Endothelial cell of umbilical vein (primary cell): ENCODE data around the gene SYNPO2. TPM values are rescaled to one million over a fixed set of nuclear protein-coding genes. Genes with fewer than 3 reads are reported as not detected.

Experiments
- BruUV-seq: library from RNA; stranded (reverse); fragments of 400-500 nt; replicated peaks from 2 replicates; lab custom pipeline; 2021; lab: Mats Ljungman, UMichigan
- CTCF ChIA-PET: fragments of 300-600, 350-600 bp; sonication (Branson Sonifier 250); formaldehyde crosslinking; loops from one replicate; lab custom pipeline; 2021; ENCODE audit warnings: antibody characterized with exemption, inconsistent platforms; lab: Charles Lee
- POLR2A ChIA-PET: fragments of 300-600, 350-600 bp; sonication (Branson Sonifier 250); formaldehyde crosslinking; loops from one replicate; lab custom pipeline; 2021; ENCODE audit warnings: antibody characterized with exemption, inconsistent platforms; lab: Charles Lee
- DNase-seq: peaks from one replicate; pipeline ENCODE4 v3.0.0-alpha.2; 2011; ENCODE audit warnings: low read depth, low spot score
- FAIRE-seq: peaks from 2 replicates; lab custom pipeline; 2011; peaks lifted over from hg19 to GRCh38; lab: Jason Lieb, UNC
- H2AFZ ChIP-seq: 2 replicates; pipeline ENCODE4 v1.6.0; 2012; ENCODE audit warnings: low read depth, low read length, control low read depth, inconsistent platforms
- H3K27ac ChIP-seq: 2 replicates; pipeline ENCODE4 v1.5.1; 2011; ENCODE audit warnings: low read depth, mild to moderate bottlenecking, control low read depth, low read length, moderate library complexity; ENCODE audit not compliant: insufficient read depth
- H3K27me3 ChIP-seq, 2 experiments: 2 replicates each; pipeline versions ENCODE4 v1.6.0 to v1.6.1; 2011; ENCODE audit warnings: low read length in 2 of 2, mixed read lengths in 1 of 2; ENCODE audit not compliant: control insufficient read depth in 2 of 2, insufficient read depth in 2 of 2
- H3K36me3 ChIP-seq, 2 experiments: 2 replicates in 1 of 2; 3 replicates in 1 of 2; pipeline ENCODE4 v1.5.1; 2011; ENCODE audit warnings: low read length in 2 of 2, mild to moderate bottlenecking in 1 of 2, moderate library complexity in 1 of 2; ENCODE audit not compliant: control insufficient read depth in 2 of 2, insufficient read depth in 2 of 2; ENCODE audit errors: extremely low read depth in 1 of 2
- H3K4me1 ChIP-seq: 3 replicates; pipeline ENCODE4 v1.5.1; 2011; ENCODE audit warnings: mild to moderate bottlenecking, low read length; ENCODE audit not compliant: control insufficient read depth, insufficient read depth; ENCODE audit errors: extremely low read depth
- H3K4me2 ChIP-seq: 2 replicates; pipeline ENCODE4 v1.6.1; 2011; ENCODE audit warnings: low read length, control low read depth, mixed read lengths; ENCODE audit not compliant: insufficient read depth
- H3K4me3 ChIP-seq, 3 experiments: fragments of 200-600 bp in 1 of 3; sonication (generic), shearing (Covaris generic) in 1 of 3; replicated peaks in 1 of 3; 2 replicates each; pipeline ENCODE4 v1.5.1; 2011 to 2016; ENCODE audit warnings: control low read depth in 3 of 3, low read length in 3 of 3, mild to moderate bottlenecking in 2 of 3, inconsistent platforms in 1 of 3, low read depth in 1 of 3, moderate library complexity in 1 of 3; ENCODE audit not compliant: insufficient read depth in 1 of 3
- H3K79me2 ChIP-seq: 2 replicates; pipeline ENCODE4 v1.6.0; 2012; ENCODE audit warnings: low read length, inconsistent platforms; ENCODE audit not compliant: control insufficient read depth, insufficient read depth
- H3K9ac ChIP-seq: replicated peaks from 2 replicates; pipeline ENCODE3; 2011; ENCODE audit warnings: low read length, control low read depth; ENCODE audit not compliant: insufficient read depth; ENCODE audit errors: extremely low read depth
- H3K9me1 ChIP-seq: replicated peaks from 3 replicates; pipeline ENCODE4 v1.6.0; 2011; ENCODE audit warnings: mild to moderate bottlenecking, low read length; ENCODE audit not compliant: control insufficient read depth, insufficient read depth; ENCODE audit errors: extremely low read depth
- H3K9me3 ChIP-seq: replicated peaks from 2 replicates; pipeline ENCODE4 v1.5.1; 2012; ENCODE audit warnings: low read length, inconsistent platforms; ENCODE audit not compliant: control insufficient read depth, insufficient read depth
- H4K20me1 ChIP-seq: replicated peaks from 2 replicates; pipeline ENCODE3; 2011; ENCODE audit warnings: mild to moderate bottlenecking, low read length; ENCODE audit not compliant: control insufficient read depth, insufficient read depth; ENCODE audit errors: extremely low read depth
- EZH2 ChIP-seq: IDR thresholded peaks from 2 replicates; pipeline ENCODE4 v1.6.1; 2012; ENCODE audit warnings: borderline replicate concordance, low read depth, mild to moderate bottlenecking, moderate library complexity, low read length, inconsistent platforms; ENCODE audit not compliant: severe bottlenecking
- FOS ChIP-seq: IDR thresholded peaks from 2 replicates; pipeline ENCODE4 v1.6.1; 2011; ENCODE audit warnings: mild to moderate bottlenecking, low read length, moderate library complexity, borderline replicate concordance; ENCODE audit not compliant: insufficient read depth
- GATA2 ChIP-seq: IDR thresholded peaks from 2 replicates; pipeline ENCODE4 v1.7.0; 2011; ENCODE audit warnings: low read depth, mild to moderate bottlenecking, moderate library complexity, mixed read lengths, low read length; ENCODE audit not compliant: insufficient read length, insufficient read depth
- JUN ChIP-seq: IDR thresholded peaks from 2 replicates; pipeline ENCODE4 v1.6.1; 2011; ENCODE audit warnings: borderline replicate concordance, low read depth; ENCODE audit not compliant: insufficient read length, insufficient read depth
- MYC ChIP-seq: IDR thresholded peaks from one replicate; pipeline ENCODE4 v1.6.1; 2011; ENCODE audit warnings: mild to moderate bottlenecking, low read depth, low read length
- POLR2A ChIP-seq: IDR thresholded peaks from 2 replicates; pipeline ENCODE4 v1.6.1; 2012; ENCODE audit warnings: low read depth, mild to moderate bottlenecking, control low read depth, low read length
- POLR2AphosphoS5 ChIP-seq: IDR thresholded peaks from 2 replicates; pipeline ENCODE4 v1.6.1; 2012; ENCODE audit warnings: low read depth, mild to moderate bottlenecking, control low read depth, low read length, moderate library complexity; ENCODE audit not compliant: insufficient read depth
- dilution Hi-C: fragments of 300-500 bp; cut with MboI; formaldehyde crosslinking; loops from one replicate; pipeline ENCODE4 v1.15.0; 2019; ENCODE audit warnings: low sequenced_read_pairs; ENCODE audit not compliant: extremely low pct_ligation_motif_present
- intact Hi-C: fragments of 100-400 bp; cut with micrococcal nuclease; formaldehyde crosslinking; loops from one replicate; pipeline ENCODE4 v1.10.0; 2022
- polyA plus RNA-seq, 4 experiments: library from polyadenylated mRNA; depleted of rRNA in 3 of 4; stranded (reverse) in 3 of 4; unstranded in 1 of 4; fragments of >200 nt; gene quantifications; 2 replicates each; pipeline versions ENCODE4 v1.2.1 to v1.2.3, GENCODE V29; 2011 to 2012; ENCODE audit warnings: missing spikeins in 1 of 4
- total RNA-seq: library from RNA; stranded (reverse); gene quantifications from 2 replicates; pipeline ENCODE4 v1.2.3, GENCODE V29; 2021
- TF ChIP-seq, protein P1 (sequence below), 2 donors: IDR thresholded peaks; 1 replicate in 1 of 2; 2 replicates in 1 of 2; pipeline ENCODE4 v1.5.1; 2011; ENCODE audit warnings: low read length in 2 of 2, mild to moderate bottlenecking in 2 of 2, moderate library complexity in 2 of 2, control low read depth in 1 of 2, inconsistent platforms in 1 of 2, low read depth in 1 of 2; ENCODE audit not compliant: insufficient read depth in 1 of 2; ENCODE audit errors: extremely low read depth in 1 of 2
- TF ChIP-seq, protein P2 (sequence below): IDR thresholded peaks from 2 replicates; pipeline ENCODE4 v1.6.1; 2011; ENCODE audit not compliant: insufficient read depth, insufficient read length

SYNPO2 gene
- total and polyA plus RNA-seq, 2 donors (not counting 3 experiments of a cell fraction or from before 2014, with no cell fraction given): 0.06 to 0.13 TPM

DNA sequence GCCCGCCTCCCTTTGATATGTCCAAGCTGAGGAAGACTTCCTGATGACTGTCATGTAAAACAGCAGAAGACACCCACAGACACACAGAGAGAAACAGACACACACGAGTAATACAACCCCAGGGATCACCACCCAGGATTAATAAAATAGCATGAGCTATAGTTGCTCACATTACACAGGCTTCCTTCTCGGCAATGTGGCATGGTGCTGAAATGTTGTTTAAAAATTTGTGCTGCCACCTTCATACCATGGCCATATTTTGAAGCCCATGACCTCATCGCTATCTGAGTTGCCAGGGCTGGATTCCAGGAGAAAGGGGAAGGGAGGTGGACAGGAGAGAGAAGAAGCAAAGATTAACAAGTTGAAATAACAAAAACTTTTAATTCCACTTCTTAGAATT, 111.7 kb downstream of the SYNPO2 start:
- H4K20me1 ChIP-seq: no peaks in the 10 kb centered on the region
- FAIRE-seq: no peak
- no peak for DNase-seq
- dilution Hi-C loops (no loop called here), intact Hi-C loops (no loop called here)
- H3K4me2 ChIP-seq: no peak overlapping the region
- no peaks in the 10 kb centered on the region for H3K9me3 ChIP-seq
- no peak overlapping the region for H3K4me3 ChIP-seq
- H3K9me1 ChIP-seq: no peaks in the 10 kb centered on the region
- ChIA-PET POLR2A (no interaction called here), CTCF (interaction anchor here (1.9 kb wide), 1 partner anchor 12 kb away, joined by 4 read pairs; no protein-coding TSS in a partner anchor)
- no peak overlapping the region for H2AFZ ChIP-seq
- peaks cover 3 to 6% of the 10 kb centered on the region in 2 experiments for H3K27me3 ChIP-seq
- H3K79me2 ChIP-seq: no peaks in the 10 kb centered on the region
- no peak overlapping the region for H3K27ac ChIP-seq
- no peaks in the 10 kb centered on the region for H3K36me3 ChIP-seq
- TF ChIP-seq MYC (no peak), POLR2AphosphoS5 (no peak)
- TF ChIP-seq, protein P1, sequence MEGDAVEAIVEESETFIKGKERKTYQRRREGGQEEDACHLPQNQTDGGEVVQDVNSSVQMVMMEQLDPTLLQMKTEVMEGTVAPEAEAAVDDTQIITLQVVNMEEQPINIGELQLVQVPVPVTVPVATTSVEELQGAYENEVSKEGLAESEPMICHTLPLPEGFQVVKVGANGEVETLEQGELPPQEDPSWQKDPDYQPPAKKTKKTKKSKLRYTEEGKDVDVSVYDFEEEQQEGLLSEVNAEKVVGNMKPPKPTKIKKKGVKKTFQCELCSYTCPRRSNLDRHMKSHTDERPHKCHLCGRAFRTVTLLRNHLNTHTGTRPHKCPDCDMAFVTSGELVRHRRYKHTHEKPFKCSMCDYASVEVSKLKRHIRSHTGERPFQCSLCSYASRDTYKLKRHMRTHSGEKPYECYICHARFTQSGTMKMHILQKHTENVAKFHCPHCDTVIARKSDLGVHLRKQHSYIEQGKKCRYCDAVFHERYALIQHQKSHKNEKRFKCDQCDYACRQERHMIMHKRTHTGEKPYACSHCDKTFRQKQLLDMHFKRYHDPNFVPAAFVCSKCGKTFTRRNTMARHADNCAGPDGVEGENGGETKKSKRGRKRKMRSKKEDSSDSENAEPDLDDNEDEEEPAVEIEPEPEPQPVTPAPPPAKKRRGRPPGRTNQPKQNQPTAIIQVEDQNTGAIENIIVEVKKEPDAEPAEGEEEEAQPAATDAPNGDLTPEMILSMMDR (IDR thresholded peaks at IDR 0.05; ENCODE audit: extremely low read depth in 1 of 2, insufficient read depth in 1 of 2, low read depth in 1 of 2, low read length in 2 of 2): no peak
- TF ChIP-seq, protein P2, sequence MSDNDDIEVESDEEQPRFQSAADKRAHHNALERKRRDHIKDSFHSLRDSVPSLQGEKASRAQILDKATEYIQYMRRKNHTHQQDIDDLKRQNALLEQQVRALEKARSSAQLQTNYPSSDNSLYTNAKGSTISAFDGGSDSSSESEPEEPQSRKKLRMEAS: no peak
- BruUV-seq: no TSS peak
- H3K4me1 ChIP-seq: no peaks in the 10 kb centered on the region
- no peak overlapping the region for H3K9ac ChIP-seq

DNA sequence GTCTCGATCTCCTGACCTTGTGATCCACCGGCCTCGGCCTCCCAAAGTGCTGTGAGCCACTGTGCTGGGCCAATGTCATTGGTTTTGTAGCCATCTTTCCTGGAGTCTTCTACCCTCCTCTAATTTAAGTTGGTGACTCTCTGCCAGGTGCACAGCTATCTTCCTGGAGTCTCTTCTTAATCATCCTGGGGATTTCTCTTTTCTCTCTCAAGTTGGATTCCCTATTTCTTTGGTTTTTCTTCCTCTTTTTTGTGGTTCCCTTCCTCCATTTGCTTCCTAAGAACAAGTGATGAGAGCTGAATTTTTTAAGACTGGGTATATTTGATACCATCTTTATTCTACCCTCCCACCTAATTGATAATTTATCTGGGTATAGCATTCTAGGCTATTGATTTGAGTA, 113.8 kb downstream of the SYNPO2 start:
- Histone ChIP-seq H3K4me2 (no peak overlapping the region), H3K27me3 (peaks cover 3 to 6% of the 10 kb centered on the region in 2 experiments), H2AFZ (no peak overlapping the region), H4K20me1 (no peaks in the 10 kb centered on the region), H3K4me1 (no peaks in the 10 kb centered on the region), H3K9me3 (no peaks in the 10 kb centered on the region), H3K79me2 (no peaks in the 10 kb centered on the region), H3K9ac (no peak overlapping the region), H3K36me3 (no peaks in the 10 kb centered on the region), H3K27ac (no peak overlapping the region), H3K4me3 (no peak overlapping the region), H3K9me1 (no peaks in the 10 kb centered on the region)
- dilution Hi-C loops: no loop called here
- CTCF ChIA-PET: no interaction called here
- POLR2A ChIA-PET: no interaction called here
- intact Hi-C loops: no loop called here
- FAIRE-seq (no peak), DNase-seq (no peak)
- BruUV-seq: no TSS peak
- TF ChIP-seq GATA2 (no peak), EZH2 (no peak), JUN (no peak), MYC (no peak), POLR2A (no peak), POLR2AphosphoS5 (no peak), FOS (no peak)
- TF ChIP-seq, protein P2: no peak
- TF ChIP-seq, protein P1 (IDR thresholded peaks at IDR 0.05; ENCODE audit: extremely low read depth in 1 of 2, insufficient read depth in 1 of 2, low read depth in 1 of 2, low read length in 2 of 2): no peak
